ENCODE results near the gene PDSS1.
A peak's percentile ranks its signal among the peaks of the same experiment; 100 is the strongest.
"Not testable (repeated sequence)": the region's sequence is repeated elsewhere in the genome, so short reads cannot be mapped to it uniquely, and the experiment has no call there.

- not testable (repeated sequence) for TF ChIP-seq POLR2AphosphoS5 (IDR thresholded peaks at IDR 0.05); TAF1 (IDR thresholded peaks at IDR 0.05; ENCODE audit: low read depth)
- TF ChIP-seq CTCF (IDR thresholded peaks at IDR 0.05; ENCODE audit: poor library complexity, severe bottlenecking) = peak; percentile 50
Measured at GRCh38 chr10:26684667-26685264, 12.7 kb upstream of the PDSS1 start.
